ENCODE results near the gene PRR14L.
"Not testable (repeated sequence)": the region's sequence is repeated elsewhere in the genome, so short reads cannot be mapped to it uniquely, and the experiment has no call there.

PRR14L gene

DNA sequence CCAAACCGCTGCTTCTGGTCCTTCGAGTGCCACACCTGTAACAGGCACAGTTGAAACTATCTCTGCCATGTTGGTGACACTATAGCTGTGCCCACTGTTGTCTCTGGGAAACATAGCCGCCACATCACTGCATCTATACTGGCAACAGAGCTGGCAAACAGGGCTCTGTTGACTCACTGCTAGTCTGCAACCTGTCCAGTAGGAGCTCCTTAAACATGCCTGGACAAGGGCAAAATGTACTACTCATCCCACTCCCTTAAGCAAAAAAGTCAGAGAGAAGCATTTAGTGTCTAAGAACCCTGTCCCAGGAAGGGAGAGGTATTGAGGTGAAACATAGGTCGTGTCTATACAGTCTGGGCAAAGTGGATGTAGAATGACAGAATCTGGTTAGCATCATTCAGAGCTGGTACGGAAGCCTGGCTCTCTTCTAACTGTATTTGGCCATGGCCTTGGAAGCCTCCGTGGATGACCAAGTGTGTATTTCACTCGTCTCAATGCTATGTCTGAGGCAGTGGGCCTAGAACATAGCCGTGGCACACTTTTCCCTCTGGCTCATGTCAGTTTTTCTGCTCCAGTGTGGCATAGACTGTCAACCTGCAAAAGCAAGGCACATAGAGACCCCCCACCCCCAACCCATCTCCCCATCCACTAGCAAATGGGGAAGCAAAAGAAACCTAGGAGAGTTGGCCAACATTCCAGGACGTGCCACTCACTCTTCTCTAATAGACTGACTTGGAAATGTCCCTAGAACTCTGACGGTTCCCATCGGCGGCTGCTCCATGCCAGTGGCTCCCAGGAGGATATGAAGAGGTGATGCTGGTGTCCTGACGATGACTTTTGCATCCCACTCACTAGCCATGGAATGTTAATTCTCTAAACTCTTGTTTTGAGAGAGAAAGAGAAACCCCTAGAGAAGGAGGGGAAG, 66.5 kb downstream of the PRR14L start:
- H3K36me3 ChIP-seq (replicated peaks), result peaks cover 39% of the 10 kb centered on the region
- H3K27me3 ChIP-seq (ENCODE audit: low read depth), result no peaks in the 10 kb centered on the region
- no peaks in the 10 kb centered on the region for H3K4me1 ChIP-seq
- no peak for DNase-seq (ENCODE audit: low spot score in 2 of 2)
- H3K9me3 ChIP-seq, result no peaks in the 10 kb centered on the region
- in situ Hi-C loops (cut with MboI; ENCODE audit: low sequenced_read_pairs), result no loop called here
- H3K4me3 ChIP-seq, result no peak overlapping the region

DNA sequence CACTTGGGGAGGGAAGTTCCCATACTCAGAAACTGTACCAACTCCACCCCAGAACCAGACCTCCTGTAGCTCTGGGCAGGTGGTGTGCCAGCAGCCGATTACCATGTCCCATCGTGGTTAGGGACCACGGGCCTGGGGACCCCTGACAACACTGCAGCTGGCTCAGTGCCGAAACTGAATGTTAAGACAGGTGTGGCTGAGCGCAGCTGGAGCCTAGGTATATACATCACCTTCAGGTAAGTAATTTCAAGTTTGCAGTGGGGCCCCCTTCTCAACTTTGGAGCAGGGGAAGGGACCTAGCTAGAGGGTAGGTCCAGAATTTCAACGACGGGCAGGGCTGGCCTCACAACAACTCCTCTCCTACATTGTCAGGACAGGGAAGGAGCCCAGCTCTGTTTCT, 67.2 kb downstream of the PRR14L start:
- no peaks in the 10 kb centered on the region for H3K27me3 ChIP-seq (ENCODE audit: low read depth)
- no peak for DNase-seq (ENCODE audit: low spot score in 2 of 2)
- no peaks in the 10 kb centered on the region for H3K9me3 ChIP-seq
- H3K4me3 ChIP-seq, result no peak overlapping the region
- no peaks in the 10 kb centered on the region for H3K4me1 ChIP-seq
- in situ Hi-C loops (cut with MboI; ENCODE audit: low sequenced_read_pairs), result no loop called here
- H3K36me3 ChIP-seq (replicated peaks), result peaks cover 36% of the 10 kb centered on the region

DNA sequence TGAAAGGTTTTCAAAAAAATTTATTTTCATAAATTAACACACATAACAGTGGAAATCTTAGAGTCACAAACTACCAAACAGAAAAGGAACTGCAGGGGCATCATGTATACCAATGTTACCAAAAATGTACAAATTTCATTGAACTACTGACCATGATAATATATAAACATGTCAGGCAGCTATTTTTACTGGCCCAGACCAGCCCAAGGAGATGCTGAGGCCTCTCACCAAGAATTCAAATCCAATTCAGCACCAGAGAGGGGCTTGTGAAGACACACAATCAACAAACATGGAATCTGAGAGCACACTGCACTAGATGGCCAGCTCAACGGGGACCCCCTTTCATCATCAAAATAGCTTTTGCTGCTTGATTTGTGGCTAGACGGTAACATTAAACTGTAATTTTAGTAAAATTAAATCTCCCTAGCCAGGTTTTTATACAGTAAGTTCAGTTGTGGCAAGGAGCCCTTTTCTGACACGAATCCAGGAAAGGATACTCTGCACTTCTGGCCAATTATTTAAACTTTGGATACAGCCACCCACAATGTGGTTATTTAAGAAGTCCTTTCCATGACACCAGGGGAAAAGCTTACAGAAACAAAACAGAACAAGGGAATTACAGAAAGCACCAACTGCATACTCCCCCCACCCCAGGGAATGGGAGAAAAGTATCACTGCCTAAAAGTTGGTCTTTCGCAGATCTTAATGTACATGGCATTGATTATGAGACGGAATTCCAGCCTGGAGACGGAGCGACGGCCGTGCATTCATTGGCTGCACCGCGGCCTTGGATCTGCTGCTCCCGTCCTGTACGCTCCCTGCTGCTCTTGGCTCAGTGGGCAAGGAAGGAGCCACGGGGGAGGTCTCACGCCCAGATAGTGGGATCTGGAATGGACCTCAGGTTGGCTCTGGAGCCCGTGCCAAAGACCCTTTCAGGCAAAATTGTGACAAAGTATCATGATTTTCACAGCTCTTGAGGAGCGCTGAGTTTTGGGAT, 68.3 kb downstream of the PRR14L start:
- no peak for DNase-seq (ENCODE audit: low spot score in 2 of 2)
- Histone ChIP-seq H3K36me3 (replicated peaks) (peaks cover 30% of the 10 kb centered on the region), H3K4me3 (no peak overlapping the region), H3K4me1 (no peaks in the 10 kb centered on the region), H3K27me3 (ENCODE audit: low read depth) (no peaks in the 10 kb centered on the region), H3K9me3 (no peaks in the 10 kb centered on the region)
- in situ Hi-C loops (cut with MboI; ENCODE audit: low sequenced_read_pairs), result no loop called here

DNA sequence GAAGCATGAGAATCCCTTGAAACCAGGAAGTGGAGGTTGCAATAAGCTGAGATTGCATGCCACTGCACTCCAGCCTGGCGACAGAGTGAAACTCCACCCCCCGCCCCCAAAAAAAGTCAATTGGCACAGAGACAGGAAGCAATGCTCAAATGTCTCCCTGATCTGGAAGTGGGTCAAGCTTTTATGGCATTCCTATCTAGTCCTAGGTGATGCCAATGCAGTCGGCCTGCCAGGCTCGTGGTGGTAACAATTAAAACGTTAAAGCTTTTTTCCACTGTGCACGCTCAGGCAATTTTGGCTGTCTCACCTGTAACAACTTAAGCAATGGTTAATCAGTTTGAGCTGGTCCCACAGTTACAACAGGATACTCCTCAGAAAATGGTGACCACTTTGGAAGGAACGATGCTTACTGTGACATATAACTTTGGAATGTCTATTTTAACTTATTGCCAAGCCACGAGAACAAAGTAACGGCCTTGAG, 69.0 kb downstream of the PRR14L start:
- H3K27me3 ChIP-seq (ENCODE audit: low read depth), result no peaks in the 10 kb centered on the region
- H3K4me3 ChIP-seq, result no peak overlapping the region
- H3K36me3 ChIP-seq (replicated peaks), result peaks cover 25% of the 10 kb centered on the region
- H3K9me3 ChIP-seq, result no peaks in the 10 kb centered on the region
- no peaks in the 10 kb centered on the region for H3K4me1 ChIP-seq
- DNase-seq (ENCODE audit: low spot score in 2 of 2), result no peak
- in situ Hi-C loops (cut with MboI; ENCODE audit: low sequenced_read_pairs), result no loop called here

DNA sequence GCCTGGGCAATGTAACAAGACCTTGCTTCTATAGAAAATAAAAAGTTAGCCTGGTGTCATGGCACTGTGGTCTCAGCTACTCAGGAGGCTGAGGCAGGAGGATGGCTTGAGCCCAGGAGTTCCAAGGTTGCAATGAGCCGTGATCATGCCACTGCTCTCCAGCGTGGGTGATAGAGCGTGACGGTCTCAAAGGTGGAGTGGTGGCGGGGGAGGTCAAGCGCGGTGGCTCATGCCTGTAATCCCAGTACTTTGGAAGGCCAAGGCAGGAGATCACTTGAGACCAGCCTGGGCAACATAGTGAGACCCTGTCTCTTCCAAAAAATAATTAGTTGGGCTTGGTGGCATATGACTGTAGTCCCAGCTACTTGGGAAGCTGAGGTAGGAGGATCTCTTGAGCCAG, 71.2 kb downstream of the PRR14L start:
- no peak for DNase-seq (ENCODE audit: low spot score in 2 of 2)
- H3K36me3 ChIP-seq (replicated peaks), result peaks cover 7% of the 10 kb centered on the region
- H3K27me3 ChIP-seq (ENCODE audit: low read depth), result no peaks in the 10 kb centered on the region
- in situ Hi-C loops (cut with MboI; ENCODE audit: low sequenced_read_pairs), result no loop called here
- no peak overlapping the region for H3K4me3 ChIP-seq
- no peaks in the 10 kb centered on the region for H3K9me3 ChIP-seq
- no peaks in the 10 kb centered on the region for H3K4me1 ChIP-seq

DNA sequence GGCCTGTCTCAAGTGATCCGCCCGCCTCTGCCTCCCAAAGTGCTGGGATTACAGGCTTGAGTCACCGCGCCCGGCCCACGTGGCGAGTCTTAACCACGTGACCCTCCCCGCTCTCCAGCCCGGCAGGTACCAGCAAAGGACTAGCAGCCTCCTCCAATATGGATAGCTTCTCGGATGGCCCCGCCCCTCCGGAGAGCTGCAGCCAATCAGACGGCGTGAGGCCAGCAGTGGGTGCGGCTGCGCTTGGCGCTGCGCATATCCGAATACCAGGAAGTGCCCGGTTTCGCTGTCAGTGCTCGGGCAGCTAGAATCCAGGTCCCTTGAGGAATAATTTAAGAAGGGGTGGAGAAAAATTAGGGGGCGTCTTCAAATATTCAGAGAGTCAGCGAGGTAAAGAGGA, 73.2 kb downstream of the PRR14L start:
- DNase-seq (ENCODE audit: low spot score in 2 of 2), result no peak
- in situ Hi-C loops (cut with MboI; ENCODE audit: low sequenced_read_pairs), result no loop called here
- Histone ChIP-seq H3K4me3 (no peak overlapping the region), H3K27me3 (ENCODE audit: low read depth) (no peaks in the 10 kb centered on the region), H3K36me3 (replicated peaks) (no peaks in the 10 kb centered on the region), H3K9me3 (no peaks in the 10 kb centered on the region), H3K4me1 (no peaks in the 10 kb centered on the region)

DNA sequence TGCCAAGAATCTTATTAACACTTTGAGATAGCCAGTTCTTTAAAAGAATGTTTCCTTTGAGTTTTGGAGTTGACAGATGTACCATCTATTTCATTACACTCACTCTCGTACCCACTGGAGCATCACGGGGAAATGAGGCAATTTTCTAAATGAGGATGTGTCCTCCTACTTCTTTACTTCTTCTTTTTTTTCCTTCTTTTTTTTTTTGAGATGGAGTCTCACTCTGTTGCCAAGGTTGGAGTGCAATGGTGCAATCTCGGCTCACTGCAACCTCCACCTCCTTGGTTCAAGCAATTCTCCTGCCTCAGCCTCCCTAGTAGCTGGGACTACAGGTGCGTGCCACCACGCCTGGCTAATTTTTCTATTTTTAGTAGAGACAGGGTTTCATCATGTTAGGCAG, 75.7 kb downstream of the PRR14L start:
- H3K4me1 ChIP-seq; DNase-seq (ENCODE audit: low spot score in 2 of 2); H3K36me3 ChIP-seq (replicated peaks); H3K9me3 ChIP-seq; in situ Hi-C loops (cut with MboI; ENCODE audit: low sequenced_read_pairs); H3K4me3 ChIP-seq; H3K27me3 ChIP-seq (ENCODE audit: low read depth): not testable (repeated sequence)

DNA sequence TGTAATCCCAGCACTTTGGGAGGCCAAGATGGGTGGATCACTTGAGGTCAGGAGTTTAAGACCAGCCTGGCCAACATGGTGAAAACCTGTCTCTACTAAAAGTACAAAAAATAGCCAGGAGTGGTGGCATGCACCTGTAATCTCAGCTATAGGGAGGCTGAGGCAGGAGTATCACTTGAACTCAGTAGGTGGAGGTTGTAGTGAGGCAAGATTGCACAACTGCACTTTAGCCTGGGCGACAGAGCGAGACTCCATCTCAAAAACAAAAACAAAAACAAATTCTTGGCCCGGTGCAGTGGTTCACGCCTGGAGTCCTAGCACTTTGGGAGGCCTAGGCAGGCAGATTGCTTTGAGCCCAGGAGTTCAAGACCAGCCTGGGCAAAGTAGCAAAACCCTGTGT, 81.1 kb downstream of the PRR14L start:
- H3K27me3 ChIP-seq (ENCODE audit: low read depth); in situ Hi-C loops (cut with MboI; ENCODE audit: low sequenced_read_pairs); DNase-seq (ENCODE audit: low spot score in 2 of 2); H3K4me1 ChIP-seq; H3K36me3 ChIP-seq (replicated peaks); H3K9me3 ChIP-seq; H3K4me3 ChIP-seq: not testable (repeated sequence)

DNA sequence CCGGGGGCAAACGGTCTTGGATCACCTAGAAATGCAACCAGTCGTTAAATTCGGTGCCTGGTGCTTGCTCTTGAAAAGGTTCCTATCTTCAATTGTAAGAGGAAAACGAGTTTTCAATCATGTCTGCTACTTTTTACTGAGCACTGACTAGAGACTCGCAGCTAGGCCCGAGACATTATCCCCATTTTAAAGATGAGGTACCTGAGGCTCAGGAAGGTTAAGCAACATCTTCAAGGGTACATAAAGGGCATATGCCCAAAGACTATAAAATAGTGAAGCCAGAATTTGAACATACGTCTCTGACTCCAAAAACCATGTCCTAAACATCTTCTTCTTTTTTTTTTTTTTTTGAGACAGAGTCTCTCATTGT, 87.3 kb downstream of the PRR14L start:
- Histone ChIP-seq H3K4me1 (peaks cover 10% of the 10 kb centered on the region), H3K9me3 (no peaks in the 10 kb centered on the region), H3K36me3 (replicated peaks) (no peaks in the 10 kb centered on the region), H3K4me3 (peak overlapping the region; percentile 92), H3K27me3 (ENCODE audit: low read depth) (no peaks in the 10 kb centered on the region)
- in situ Hi-C loops (cut with MboI; ENCODE audit: low sequenced_read_pairs), result loop anchor here (5.0 kb wide), 1 partner anchor 305 kb away; no protein-coding TSS in a partner anchor
- DNase-seq (ENCODE audit: low spot score in 2 of 2), result no peak

DNA sequence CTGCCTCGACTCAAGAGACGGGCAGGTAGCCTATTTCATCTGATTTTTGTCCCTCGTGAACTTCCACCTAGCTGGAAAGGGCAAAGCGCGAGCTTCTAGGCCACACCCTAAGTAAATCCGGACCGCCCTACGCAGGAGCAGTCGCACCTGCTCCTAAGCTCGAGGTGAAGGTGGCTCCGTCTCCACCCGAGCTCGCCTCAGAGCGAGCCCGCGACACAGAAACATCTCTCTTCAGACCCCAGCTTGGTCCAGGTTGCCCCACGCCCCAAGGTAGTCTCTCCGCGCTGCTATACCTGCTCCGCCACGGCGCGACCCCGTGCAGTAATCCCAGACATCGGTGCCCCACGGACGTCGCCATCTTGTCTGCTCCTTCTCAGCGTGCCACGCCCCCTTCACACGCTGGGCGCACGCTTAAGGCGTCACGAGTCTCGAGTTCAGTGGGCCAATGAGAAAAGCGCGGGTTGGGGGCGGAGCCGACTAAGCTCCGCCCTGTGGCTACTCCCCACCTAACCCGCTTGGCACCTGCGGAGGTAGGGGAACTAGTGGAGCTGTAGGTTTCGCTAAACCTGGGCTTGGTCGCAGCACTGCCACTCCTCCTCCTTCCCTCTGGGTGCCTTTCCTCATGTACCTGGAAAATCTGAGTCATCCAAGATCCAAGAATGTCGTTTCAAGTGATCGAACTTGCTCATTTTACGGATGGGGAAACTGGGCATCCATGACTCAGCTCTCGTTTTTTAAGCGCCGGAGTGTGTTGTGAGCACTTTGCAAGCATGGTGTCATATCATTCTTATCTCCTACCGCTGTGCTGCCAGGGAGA, 87.9 kb downstream of the PRR14L start, which contains the start of gene PISD:
Gene PISD (minus strand): TSS at position 365 of the 817 bp plus-strand sequence. CDS start 7 bp downstream, at position 358.
- Histone ChIP-seq H3K9me3 (no peaks in the 10 kb centered on the region), H3K4me3 (peak within 1 kb of the TSS; percentile 92), H3K36me3 (replicated peaks) (no peaks in the 10 kb centered on the region), H3K4me1 (peaks cover 10% of the 10 kb centered on the region), H3K27me3 (ENCODE audit: low read depth) (no peaks in the 10 kb centered on the region)
- DNase-seq (ENCODE audit: low spot score in 2 of 2), result peak; percentile 91 to 96
- in situ Hi-C loops (cut with MboI; ENCODE audit: low sequenced_read_pairs), result loop anchor here (5.0 kb wide), 1 partner anchor 305 kb away; no protein-coding TSS in a partner anchor

DNA sequence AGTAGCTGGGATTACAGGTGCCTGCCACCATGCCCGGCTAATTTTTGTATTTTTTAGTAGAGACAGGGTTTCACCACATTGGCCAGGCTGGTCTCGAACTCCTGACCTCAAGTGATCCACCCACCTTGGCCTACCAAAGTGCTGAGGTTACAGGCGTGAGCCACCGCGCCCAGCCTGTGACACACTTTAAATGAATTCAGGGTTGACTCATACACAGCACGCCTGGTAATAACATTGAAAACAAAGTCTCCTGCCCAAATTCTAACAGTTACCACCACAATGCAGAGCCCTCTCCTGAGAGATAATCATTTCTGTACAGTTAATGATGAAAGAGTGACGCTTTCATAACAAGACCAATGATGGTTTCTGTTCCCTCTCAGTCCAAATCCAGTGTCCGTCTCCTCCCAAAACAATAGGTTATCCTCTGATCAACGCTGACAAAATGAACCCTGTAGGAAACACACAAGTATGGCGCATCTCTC, 89.0 kb downstream of the PRR14L start:
- not testable (repeated sequence) for DNase-seq (ENCODE audit: low spot score in 2 of 2); H3K36me3 ChIP-seq (replicated peaks); H3K4me1 ChIP-seq; H3K27me3 ChIP-seq (ENCODE audit: low read depth); H3K9me3 ChIP-seq
- in situ Hi-C loops (cut with MboI; ENCODE audit: low sequenced_read_pairs), result loop anchor here (5.0 kb wide), 1 partner anchor 306 kb away; no protein-coding TSS in a partner anchor
- H3K4me3 ChIP-seq, result peak overlapping the region; percentile 92

DNA sequence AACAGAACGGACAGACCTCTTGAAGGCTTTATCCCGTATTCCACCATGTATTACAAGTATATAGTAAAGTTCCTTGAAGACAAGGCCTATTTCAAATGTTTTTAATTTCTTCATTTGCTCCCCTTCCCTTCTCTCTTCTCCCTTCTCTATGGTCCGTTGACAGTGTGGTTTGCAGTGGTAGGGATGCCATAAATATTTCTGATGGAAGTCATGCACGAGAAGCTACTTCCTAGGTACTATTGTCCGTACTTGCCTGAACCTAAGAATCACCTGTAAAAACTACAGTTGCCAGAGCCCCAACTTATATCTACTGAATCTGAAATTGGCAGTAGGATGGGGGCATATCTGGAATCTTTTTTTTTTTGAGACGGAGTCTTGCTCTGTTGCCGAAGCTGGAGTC, 90.7 kb downstream of the PRR14L start:
- in situ Hi-C loops (cut with MboI; ENCODE audit: low sequenced_read_pairs), result no loop called here
- H3K9me3 ChIP-seq, result no peaks in the 10 kb centered on the region
- H3K4me3 ChIP-seq, result no peak overlapping the region
- peaks cover 10% of the 10 kb centered on the region for H3K4me1 ChIP-seq
- DNase-seq (ENCODE audit: low spot score in 2 of 2), result no peak
- no peaks in the 10 kb centered on the region for H3K36me3 ChIP-seq (replicated peaks)
- H3K27me3 ChIP-seq (ENCODE audit: low read depth), result no peaks in the 10 kb centered on the region

DNA sequence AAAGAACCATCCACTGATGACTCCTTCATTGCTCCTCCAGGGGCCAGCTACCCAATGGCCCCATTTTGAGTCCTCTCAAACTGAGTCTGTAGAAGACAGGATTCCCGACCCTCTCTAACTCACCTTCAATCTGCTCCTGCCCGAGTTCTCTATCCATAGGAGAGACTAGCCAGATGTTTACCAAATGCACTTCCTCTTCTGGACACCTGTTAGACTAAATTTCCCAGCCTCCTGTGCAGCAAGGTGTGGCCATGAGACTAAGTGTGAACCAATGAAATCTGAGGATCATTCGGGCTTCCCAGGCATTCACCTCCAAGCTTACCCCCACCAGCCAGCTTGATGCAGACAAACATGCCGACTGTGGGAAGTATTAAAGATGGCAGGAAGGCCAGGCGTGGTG, 95.5 kb downstream of the PRR14L start:
- DNase-seq (ENCODE audit: low spot score in 2 of 2), result no peak
- in situ Hi-C loops (cut with MboI; ENCODE audit: low sequenced_read_pairs), result no loop called here
- Histone ChIP-seq H3K27me3 (ENCODE audit: low read depth) (no peaks in the 10 kb centered on the region), H3K9me3 (no peaks in the 10 kb centered on the region), H3K36me3 (replicated peaks) (no peaks in the 10 kb centered on the region), H3K4me3 (no peak overlapping the region), H3K4me1 (peaks cover 17% of the 10 kb centered on the region)
